Neural cell (in vitro differentiated cells): Measurements from ENCODE around the gene RTF1.

ENCODE experiments used
- CTCF ChIP-seq: fragments of 450-650 bp; IDR thresholded peaks from 2 replicates; pipeline ENCODE4 v1.5.1; 2014; ENCODE audit warnings: antibody characterized with exemption, mild to moderate bottlenecking, moderate library complexity; ENCODE audit not compliant: poor library complexity, severe bottlenecking
- EP300 ChIP-seq: fragments of 450-650 bp; conservative IDR thresholded peaks from 2 replicates; pipeline ENCODE4 v1.6.1; 2014; ENCODE audit warnings: antibody characterized with exemption, mild to moderate bottlenecking, moderate library complexity; ENCODE audit not compliant: poor library complexity, severe bottlenecking
- EZH2 ChIP-seq: fragments of 200-600, 300-800 bp; shearing (Covaris generic), sonication (generic); IDR thresholded peaks from 2 replicates; pipeline ENCODE4 v1.6.1; 2014; ENCODE audit warnings: antibody characterized with exemption, low read length, borderline replicate concordance, mild to moderate bottlenecking; ENCODE audit not compliant: insufficient read depth, poor library complexity, severe bottlenecking
- POLR2AphosphoS5 ChIP-seq: IDR thresholded peaks from 2 replicates; pipeline ENCODE4 v1.6.1; 2012
- RAD21 ChIP-seq: fragments of 450-650 bp; conservative IDR thresholded peaks from 2 replicates; pipeline ENCODE4 v1.6.1; 2014; ENCODE audit warnings: antibody characterized with exemption, mild to moderate bottlenecking, moderate library complexity
- REST ChIP-seq: IDR thresholded peaks from 2 replicates; pipeline ENCODE4 v1.6.1; 2012; ENCODE audit warnings: borderline replicate concordance
- TAF1 ChIP-seq: IDR thresholded peaks from 2 replicates; pipeline ENCODE4 v1.6.1; 2012; ENCODE audit warnings: low read depth

GRCh38 chr15:41494190-41494921, 77.5 kb downstream of the RTF1 start:
- TF ChIP-seq CTCF (no peak), EP300 (no peak), TAF1 (no peak), RAD21 (no peak), EZH2 (peak; percentile 84), POLR2AphosphoS5 (peak; percentile 31), REST (no peak)
